Measurements from ENCODE around the gene DLG2. TPM values are rescaled to one million over a fixed set of nuclear protein-coding genes. Genes with fewer than 3 reads are reported as not detected.
"Not testable (repeated sequence)": the region's sequence is repeated elsewhere in the genome, so short reads cannot be mapped to it uniquely, and the experiment has no call there.

Gene DLG2
- polyA plus RNA-seq, 3 donors, result 0.24 to 0.39 TPM; not detected in 1

- Mint-ChIP-seq H3K4me1 (no peaks in the 10 kb centered on the region), H3K27ac (no peak overlapping the region)
- no CpG with 5 or more reads among the region's 3 CpGs for WGBS (ENCODE audit: insufficient coverage)
Observed at GRCh38 chr11:85406316-85406715, 220.8 kb downstream of the DLG2 start.

GRCh38 chr11:85395515-85396055 is 231.6 kb downstream of the DLG2 start:
- DNase-seq; H3K36me3 Mint-ChIP-seq; H3K36me3 ChIP-seq (replicated peaks in 1 of 2; ENCODE audit: control insufficient read depth in 1 of 2, insufficient read depth in 2 of 2, low read length in 2 of 2); H3K27ac Mint-ChIP-seq; H2AFZ ChIP-seq (ENCODE audit: insufficient read depth, low read depth, low read length, poor library complexity, severe bottlenecking); H4K20me1 ChIP-seq (ENCODE audit: insufficient read depth, low read length); H3K4me3 ChIP-seq (replicated peaks in 1 of 3; ENCODE audit: low read depth in 2 of 3, low read length in 3 of 3); H3K4me3 Mint-ChIP-seq; H3K27me3 Mint-ChIP-seq (ENCODE audit: low read depth in 3 of 3); H3K27ac ChIP-seq (ENCODE audit: low read depth in 1 of 2, low read length in 2 of 2); H3K4me1 Mint-ChIP-seq; H3K4me1 ChIP-seq (ENCODE audit: control insufficient read depth in 1 of 2, insufficient read depth in 2 of 2, low read length in 2 of 2); H3K9ac ChIP-seq (ENCODE audit: insufficient read depth, low read length, poor library complexity, severe bottlenecking); H3K27me3 ChIP-seq (ENCODE audit: control insufficient read depth in 2 of 2, insufficient read depth in 2 of 2, low read length in 2 of 2); intact Hi-C loops (cut with micrococcal nuclease); H3K4me2 ChIP-seq (replicated peaks; ENCODE audit: extremely low read depth, low read length, poor library complexity, severe bottlenecking); H3K79me2 ChIP-seq (ENCODE audit: insufficient read depth, low read length): not testable (repeated sequence)
- WGBS (ENCODE audit: insufficient coverage), result 71% methylated on average over 2 of the region's 4 CpGs
- H3K9me3 Mint-ChIP-seq, result peaks cover 8 to 22% (median 13%) of the 10 kb centered on the region in 7 donors
- H3K9me3 ChIP-seq (replicated peaks in 1 of 2; ENCODE audit: control insufficient read depth in 1 of 2, insufficient read depth in 1 of 2, low read length in 2 of 2), result peaks cover 10 to 13% of the 10 kb centered on the region in 2 donors

More at GRCh38 chr11:85406316-85406715, 220.8 kb downstream of the DLG2 start:
- Histone ChIP-seq H3K36me3 (replicated peaks in 1 of 2; ENCODE audit: control insufficient read depth in 1 of 2, insufficient read depth in 2 of 2, low read length in 2 of 2) (no peaks in the 10 kb centered on the region), H3K9ac (ENCODE audit: insufficient read depth, low read length, poor library complexity, severe bottlenecking) (no peak overlapping the region), H3K27me3 (ENCODE audit: control insufficient read depth in 2 of 2, insufficient read depth in 2 of 2, low read length in 2 of 2) (no peaks in the 10 kb centered on the region), H3K4me1 (ENCODE audit: control insufficient read depth in 1 of 2, insufficient read depth in 2 of 2, low read length in 2 of 2) (no peaks in the 10 kb centered on the region), H4K20me1 (ENCODE audit: insufficient read depth, low read length) (no peaks in the 10 kb centered on the region), H3K4me2 (replicated peaks; ENCODE audit: extremely low read depth, low read length, poor library complexity, severe bottlenecking) (no peak overlapping the region), H3K27ac (ENCODE audit: low read depth in 1 of 2, low read length in 2 of 2) (no peak overlapping the region), H3K9me3 (replicated peaks in 1 of 2; ENCODE audit: control insufficient read depth in 1 of 2, insufficient read depth in 1 of 2, low read length in 2 of 2) (peaks cover 0 to 2% of the 10 kb centered on the region in 2 donors), H2AFZ (ENCODE audit: insufficient read depth, low read depth, low read length, poor library complexity, severe bottlenecking) (no peak overlapping the region), H3K4me3 (replicated peaks in 1 of 3; ENCODE audit: low read depth in 2 of 3, low read length in 3 of 3) (no peak overlapping the region), H3K79me2 (ENCODE audit: insufficient read depth, low read length) (no peaks in the 10 kb centered on the region)
- Mint-ChIP-seq H3K36me3 (no peaks in the 10 kb centered on the region), H3K4me3 (no peak overlapping the region), H3K9me3 (peaks cover 0 to 11% (median 7%) of the 10 kb centered on the region in 7 donors), H3K27me3 (ENCODE audit: low read depth in 3 of 3) (peaks cover 0 to 1% (median 0%) of the 10 kb centered on the region in 3 donors)
- no peak for TF ChIP-seq CTCF (IDR thresholded peaks at IDR 0.05)
- intact Hi-C loops (cut with micrococcal nuclease), result no loop called here
- DNase-seq, result no peak

All from CD14-positive monocyte (primary cell).